GM21529 (cell line): ENCODE measurements around the gene OTUD5.
"Not testable (repeated sequence)": the region's sequence is repeated elsewhere in the genome, so short reads cannot be mapped to it uniquely, and the experiment has no call there.

Experiments used
- ATAC-seq: cut with Tn5 transposase; IDR thresholded peaks from one replicate; pipeline ENCODE4 v1.9.1; 2021; ENCODE audit not compliant: unreplicated experiment

OTUD5 gene

DNA sequence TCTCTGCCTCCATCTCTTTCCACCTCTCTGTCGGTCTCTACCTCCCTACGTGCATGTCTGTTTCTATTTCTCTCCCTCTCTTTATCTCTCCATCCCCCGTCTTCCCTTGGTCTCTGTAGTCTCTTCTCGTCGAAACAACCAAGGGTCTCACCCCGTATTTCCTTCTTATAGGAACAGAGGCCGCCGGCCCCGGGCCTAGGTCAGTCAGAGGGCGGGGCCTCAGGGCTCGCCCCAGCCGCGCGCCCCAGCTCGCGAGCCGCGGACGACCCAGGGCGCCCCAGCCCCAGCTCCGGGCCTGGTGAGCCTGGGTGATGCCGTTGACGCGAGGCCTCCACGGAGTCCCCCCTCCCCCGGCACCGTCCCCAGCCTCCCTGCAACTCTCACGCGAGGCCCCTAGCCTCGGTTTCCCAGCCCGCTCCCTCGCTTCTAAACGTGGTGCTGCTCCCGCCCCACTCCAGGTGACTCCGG, 66.4 kb downstream of the OTUD5 start:
- ATAC-seq: peak; percentile 37

DNA sequence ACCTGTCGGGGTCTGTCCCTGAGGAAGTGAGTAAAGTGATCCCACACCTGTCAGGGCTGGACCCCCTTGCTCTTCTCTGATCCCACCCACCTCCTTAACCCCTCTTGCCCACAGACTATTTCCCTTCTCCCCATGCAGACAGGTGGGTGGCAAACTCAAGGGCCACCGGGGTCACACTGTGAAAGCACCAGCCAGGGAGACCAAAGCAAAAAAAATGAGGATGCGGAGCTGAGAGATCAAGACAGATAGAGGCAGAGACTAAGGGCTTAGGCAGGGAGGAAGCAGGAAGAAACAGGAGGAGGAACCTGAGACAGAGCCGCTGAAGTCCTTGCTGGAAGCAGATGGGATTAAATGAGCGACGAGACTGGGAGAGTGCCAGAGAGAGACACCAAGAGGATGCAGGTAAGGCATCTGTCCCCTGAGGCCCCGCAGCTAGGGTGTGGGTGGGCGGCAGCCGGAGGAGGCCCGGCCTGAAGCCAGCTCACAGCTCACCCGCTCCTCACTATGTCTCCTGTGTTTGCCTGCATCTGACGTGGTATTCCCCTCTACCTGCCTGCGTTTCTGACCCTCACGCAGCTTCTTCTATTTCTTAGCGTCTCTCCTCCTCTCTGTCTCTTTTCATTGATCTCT, 67.0 kb downstream of the OTUD5 start:
- peak; percentile 4 for ATAC-seq

DNA sequence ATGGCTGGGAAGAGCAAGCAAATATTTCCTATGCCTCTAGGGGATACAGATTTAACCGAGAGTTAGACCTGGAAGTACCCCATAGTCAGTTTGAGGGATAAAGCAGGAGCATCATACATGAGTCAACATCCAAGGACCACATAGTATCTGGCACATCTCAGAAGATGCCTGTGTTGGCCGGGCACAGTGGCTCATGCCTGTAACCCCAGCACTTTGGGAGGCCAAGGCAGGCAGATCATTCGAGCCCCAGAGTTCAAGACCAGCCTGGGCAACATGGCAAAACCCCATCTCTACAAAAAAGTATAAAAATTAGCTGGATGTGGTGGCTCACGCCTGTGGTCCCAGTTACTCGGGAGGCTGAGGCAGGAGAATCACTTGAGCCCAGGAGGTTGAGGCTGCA, 70.8 kb downstream of the OTUD5 start:
- ATAC-seq: not testable (repeated sequence)

DNA sequence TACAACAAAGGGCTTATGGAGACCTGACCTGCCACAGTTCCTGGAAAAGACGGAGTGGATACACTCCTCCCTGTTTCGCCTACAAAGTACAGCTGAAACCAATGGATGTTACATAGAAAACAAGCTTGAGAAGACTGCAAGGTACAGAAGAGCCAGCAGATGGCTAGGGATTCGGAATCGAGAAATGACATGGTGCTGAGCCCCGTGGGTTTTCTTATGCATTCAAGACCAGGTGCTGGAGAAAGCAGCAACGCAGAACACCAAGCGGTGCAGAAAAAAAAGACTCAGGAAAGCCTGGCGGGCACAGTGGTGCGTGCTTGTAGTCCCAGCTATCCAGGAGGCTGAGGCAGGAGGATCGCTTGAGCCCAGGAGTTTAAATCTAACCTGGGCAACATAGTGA, 73.7 kb downstream of the OTUD5 start:
- no peak for ATAC-seq

DNA sequence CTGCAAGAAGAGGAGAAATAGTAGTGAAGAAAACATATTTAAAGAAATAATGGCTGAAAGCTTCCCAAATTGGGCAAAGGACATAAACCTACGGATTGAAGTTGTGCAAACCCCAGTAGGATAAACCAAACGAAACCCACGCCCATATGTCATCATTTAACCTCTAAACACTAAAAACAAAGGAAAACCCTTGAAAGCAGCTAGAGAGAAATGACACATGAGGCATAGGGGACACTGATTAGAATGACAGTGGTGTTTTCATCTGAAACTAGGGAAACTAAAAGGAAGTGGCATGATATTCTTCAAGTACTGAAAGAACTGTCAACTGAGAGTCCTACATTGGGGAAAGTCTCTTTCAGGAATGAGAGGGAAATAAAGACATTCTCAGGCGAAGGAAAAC, 80.5 kb downstream of the OTUD5 start:
- ATAC-seq: not testable (repeated sequence)
